ENCODE measurements around the gene DYRK4. TPM values are rescaled to one million over a fixed set of nuclear protein-coding genes. Genes with fewer than 3 reads are reported as not detected.

The DYRK4 gene
- total and polyA plus RNA-seq, 2 of the 13 experiments (the other 11 are each of a cell fraction or from before 2014, with no cell fraction given): 29.4 to 40.2 TPM

GRCh38 chr12:4603946-4604345 lies 41.9 kb downstream of the DYRK4 start:
- Histone ChIP-seq H3K79me2 (ENCODE audit: insufficient read depth, low read length) (peaks cover 2% of the 10 kb centered on the region), H3K9me3 (ENCODE audit: low read length) (no peaks in the 10 kb centered on the region), H3K27me3 (ENCODE audit: control insufficient read depth in 1 of 2, insufficient read depth in 2 of 2, low read length in 2 of 2) (peaks cover 0 to 9% of the 10 kb centered on the region in 2 experiments; a peak in 1 of 5 replicates), H3K9ac (ENCODE audit: insufficient read depth, low read depth, low read length) (no peak overlapping the region), H3K36me3 (replicated peaks in 1 of 2; ENCODE audit: control insufficient read depth in 1 of 2, insufficient read depth in 2 of 2, low read length in 2 of 2) (no peaks in the 10 kb centered on the region; a peak in 1 of 5 replicates), H3K4me1 (ENCODE audit: insufficient read depth, low read length) (peaks cover 14% of the 10 kb centered on the region), H3K4me3 (replicated peaks in 1 of 3; ENCODE audit: insufficient read depth in 1 of 3, low read depth in 2 of 3, low read length in 3 of 3) (no peak overlapping the region), H2AFZ (ENCODE audit: low read length) (no peak overlapping the region), H4K20me1 (ENCODE audit: insufficient read depth, low read length) (no peaks in the 10 kb centered on the region), H3K27ac (ENCODE audit: extremely low read length, insufficient read depth, low read length) (no peak overlapping the region), H3K4me2 (ENCODE audit: low read depth, low read length) (no peak overlapping the region)
- intact Hi-C loops (cut with micrococcal nuclease; ENCODE audit: unreplicated experiment): loop anchor here (2.0 to 10.0 kb wide), 2 partner anchors 45 to 151 kb away; partner anchors contain the start of genes AKAP3 and NDUFA9
- ATAC-seq: no peak
- DNase-seq (ENCODE audit: low spot score): no peak
- 0% methylated on average over 1 of the region's 1 CpG for WGBS (ENCODE audit: low lambda C conversion rate)
- no TSS peak for BruUV-seq (replicated peaks)
- CTCF ChIA-PET (ENCODE audit: low intra/inter-chr PET ratio, low total read pairs): interaction anchor here (0.9 kb wide), 1 partner anchor 155 kb away, joined by 4 read pairs; no protein-coding TSS in a partner anchor
- TF ChIP-seq ZNF607 (CRISPR knock-in tag; IDR thresholded peaks at IDR 0.05; ENCODE audit: borderline replicate concordance) (no peak), ZNF572 (CRISPR knock-in tag; IDR thresholded peaks at IDR 0.05) (no peak), ISL2 (CRISPR knock-in tag; IDR thresholded peaks at IDR 0.05) (no peak), ZNF788 (CRISPR knock-in tag; IDR thresholded peaks at IDR 0.05; ENCODE audit: borderline replicate concordance) (no peak), E2F5 (CRISPR knock-in tag; conservative IDR thresholded peaks at IDR 0.05) (no peak), ZNF776 (CRISPR knock-in tag; IDR thresholded peaks at IDR 0.05) (no peak), ZNF777 (CRISPR knock-in tag; IDR thresholded peaks at IDR 0.05) (no peak), ZNF326 (CRISPR knock-in tag; IDR thresholded peaks at IDR 0.05; ENCODE audit: borderline replicate concordance) (no peak)
- POLR2A ChIA-PET: interaction anchor here (1.3 kb wide), 1 partner anchor 45 kb away, joined by 4 read pairs; the partner anchor contains the start of genes AKAP3 and NDUFA9
- in situ Hi-C loops (cut with HindIII; ENCODE audit: extremely low pct_ligation_motif_present, low pct_unique_long_range_greater_than_20kb): no loop called here
- no peak for FAIRE-seq
